Measurements from ENCODE around the gene C1QL1. TPM values are rescaled to one million over a fixed set of nuclear protein-coding genes. Genes with fewer than 3 reads are reported as not detected.

Gene C1QL1
- total RNA-seq, 2 donors from 2014 or later = 0.94 to 2.9 TPM

GRCh38 chr17:44940317-44940716, 27.8 kb downstream of the C1QL1 start:
- peak in 1 of 2 donors; percentile 83 for ATAC-seq
- intact Hi-C loops (cut with DNase I) = no loop called here
- DNase-seq = no peak

GRCh38 chr17:44935116-44935515, 33.0 kb downstream of the C1QL1 start:
- ATAC-seq (no peak), DNase-seq (no peak)
- intact Hi-C loops (cut with DNase I) = no loop called here

GRCh38 chr17:44934745-44935105, 33.4 kb downstream of the C1QL1 start:
- intact Hi-C loops (cut with DNase I) = no loop called here
- ATAC-seq = no peak
- DNase-seq = no peak

GRCh38 chr17:44933824-44934744, 34.0 kb downstream of the C1QL1 start:
- intact Hi-C loops (cut with DNase I) = no loop called here
- DNase-seq = no peak
- ATAC-seq = no peak

GRCh38 chr17:44932787-44933097, 35.4 kb downstream of the C1QL1 start:
- intact Hi-C loops (cut with DNase I) = no loop called here
- DNase-seq (no peak), ATAC-seq (peak; percentile 54 to 81)

GRCh38 chr17:44932096-44932786, 35.9 kb downstream of the C1QL1 start:
- intact Hi-C loops (cut with DNase I) = no loop called here
- DNase-seq = no peak
- no peak for ATAC-seq

- ATAC-seq (no peak), DNase-seq (no peak)
- intact Hi-C loops (cut with DNase I) = no loop called here
Measured at GRCh38 chr17:44931376-44931775, 36.7 kb downstream of the C1QL1 start.

GRCh38 chr17:44930667-44931066, 37.4 kb downstream of the C1QL1 start:
- DNase-seq (no peak), ATAC-seq (no peak)

GRCh38 chr17:44928950-44929720, 39.0 kb downstream of the C1QL1 start:
- intact Hi-C loops (cut with DNase I) = no loop called here
- ATAC-seq = no peak
- DNase-seq = no peak

More at GRCh38 chr17:44930667-44931066, 37.4 kb downstream of the C1QL1 start:
- intact Hi-C loops (cut with DNase I) = no loop called here

- intact Hi-C loops (cut with DNase I) = no loop called here
- DNase-seq (no peak), ATAC-seq (no peak)
Measured at GRCh38 chr17:44928136-44928535, 40.0 kb downstream of the C1QL1 start.

- DNase-seq (no peak), ATAC-seq (no peak)
- intact Hi-C loops (cut with DNase I) = no loop called here
Measured at GRCh38 chr17:44927696-44928095, 40.4 kb downstream of the C1QL1 start.

GRCh38 chr17:44926821-44927525, 41.1 kb downstream of the C1QL1 start:
- DNase-seq = no peak
- intact Hi-C loops (cut with DNase I) = no loop called here
- no peak for ATAC-seq

- intact Hi-C loops (cut with DNase I) = no loop called here
- DNase-seq = no peak
- no peak for ATAC-seq
Measured at GRCh38 chr17:44925731-44926697, 42.1 kb downstream of the C1QL1 start.

- ATAC-seq = no peak
- DNase-seq = no peak
- intact Hi-C loops (cut with DNase I) = loop anchor here in 1 of 2 donors (5.0 kb wide), 1 partner anchor 208 kb away; the partner anchor contains the start of gene PLCD3
Measured at GRCh38 chr17:44924107-44924544, 44.0 kb downstream of the C1QL1 start.

- intact Hi-C loops (cut with DNase I) = loop anchor here in 1 of 2 donors (5.0 kb wide), 1 partner anchor 209 kb away; the partner anchor contains the start of gene PLCD3
- no peak for DNase-seq
- ATAC-seq = no peak
Measured at GRCh38 chr17:44922746-44923470, 45.2 kb downstream of the C1QL1 start.

GRCh38 chr17:44922136-44922535, 46.0 kb downstream of the C1QL1 start:
- intact Hi-C loops (cut with DNase I) = loop anchor here in 1 of 2 donors (5.0 kb wide), 1 partner anchor 210 kb away; the partner anchor contains the start of gene PLCD3
- DNase-seq (no peak), ATAC-seq (no peak)
